Measurements from ENCODE around the gene TMEM269.

The TMEM269 gene

DNA sequence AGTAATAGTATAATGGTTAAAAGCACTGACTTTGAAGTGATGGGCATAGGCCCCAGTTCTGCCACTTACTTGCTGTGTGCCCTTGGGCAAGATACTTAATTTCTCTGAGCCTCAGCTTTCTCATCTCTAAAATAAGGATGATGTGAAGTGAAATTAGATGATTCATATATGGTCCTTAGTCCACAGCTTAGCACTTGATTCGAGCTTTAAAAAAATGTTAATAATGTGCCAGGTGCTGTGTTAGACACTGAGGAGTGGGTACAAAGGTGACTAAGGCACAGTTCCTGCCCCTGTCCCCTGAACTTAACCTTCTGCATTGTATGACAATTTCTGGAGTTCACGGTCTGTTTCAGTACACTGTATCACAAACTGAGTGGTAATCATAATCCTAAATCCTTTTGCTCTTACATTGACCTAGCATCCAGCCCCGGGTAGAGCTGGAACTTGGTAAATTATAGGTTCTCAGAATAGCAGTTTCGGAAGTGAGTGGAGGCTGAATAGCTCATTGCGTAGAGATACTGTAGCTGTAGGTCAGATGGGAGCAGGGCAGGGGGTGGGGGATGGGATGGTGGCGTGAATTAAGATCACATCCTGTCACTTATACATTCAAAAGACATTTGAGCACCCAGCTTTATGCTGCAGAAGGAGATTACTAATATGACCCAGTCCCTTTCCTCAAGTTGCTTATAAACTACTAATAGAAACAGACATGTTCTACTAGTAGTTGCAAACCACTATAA, 63.1 kb downstream of the TMEM269 start:
- peak overlapping the region; percentile 87 for H3K4me3 ChIP-seq (ENCODE audit: low read depth, low read length)
- no peak for DNase-seq (ENCODE audit: low read depth)
- no peak for TF ChIP-seq MYC (IDR thresholded peaks at IDR 0.05; ENCODE audit: low read depth, low read length)
- TF ChIP-seq, protein P1, sequence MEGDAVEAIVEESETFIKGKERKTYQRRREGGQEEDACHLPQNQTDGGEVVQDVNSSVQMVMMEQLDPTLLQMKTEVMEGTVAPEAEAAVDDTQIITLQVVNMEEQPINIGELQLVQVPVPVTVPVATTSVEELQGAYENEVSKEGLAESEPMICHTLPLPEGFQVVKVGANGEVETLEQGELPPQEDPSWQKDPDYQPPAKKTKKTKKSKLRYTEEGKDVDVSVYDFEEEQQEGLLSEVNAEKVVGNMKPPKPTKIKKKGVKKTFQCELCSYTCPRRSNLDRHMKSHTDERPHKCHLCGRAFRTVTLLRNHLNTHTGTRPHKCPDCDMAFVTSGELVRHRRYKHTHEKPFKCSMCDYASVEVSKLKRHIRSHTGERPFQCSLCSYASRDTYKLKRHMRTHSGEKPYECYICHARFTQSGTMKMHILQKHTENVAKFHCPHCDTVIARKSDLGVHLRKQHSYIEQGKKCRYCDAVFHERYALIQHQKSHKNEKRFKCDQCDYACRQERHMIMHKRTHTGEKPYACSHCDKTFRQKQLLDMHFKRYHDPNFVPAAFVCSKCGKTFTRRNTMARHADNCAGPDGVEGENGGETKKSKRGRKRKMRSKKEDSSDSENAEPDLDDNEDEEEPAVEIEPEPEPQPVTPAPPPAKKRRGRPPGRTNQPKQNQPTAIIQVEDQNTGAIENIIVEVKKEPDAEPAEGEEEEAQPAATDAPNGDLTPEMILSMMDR (IDR thresholded peaks at IDR 0.05; ENCODE audit: low read depth, low read length) = no peak
- no peak for TF ChIP-seq POLR2A (IDR thresholded peaks at IDR 0.05; ENCODE audit: extremely low read depth, insufficient read length)
- TF ChIP-seq, protein P2, sequence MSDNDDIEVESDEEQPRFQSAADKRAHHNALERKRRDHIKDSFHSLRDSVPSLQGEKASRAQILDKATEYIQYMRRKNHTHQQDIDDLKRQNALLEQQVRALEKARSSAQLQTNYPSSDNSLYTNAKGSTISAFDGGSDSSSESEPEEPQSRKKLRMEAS (IDR thresholded peaks at IDR 0.05; ENCODE audit: low read depth, low read length) = no peak

DNA sequence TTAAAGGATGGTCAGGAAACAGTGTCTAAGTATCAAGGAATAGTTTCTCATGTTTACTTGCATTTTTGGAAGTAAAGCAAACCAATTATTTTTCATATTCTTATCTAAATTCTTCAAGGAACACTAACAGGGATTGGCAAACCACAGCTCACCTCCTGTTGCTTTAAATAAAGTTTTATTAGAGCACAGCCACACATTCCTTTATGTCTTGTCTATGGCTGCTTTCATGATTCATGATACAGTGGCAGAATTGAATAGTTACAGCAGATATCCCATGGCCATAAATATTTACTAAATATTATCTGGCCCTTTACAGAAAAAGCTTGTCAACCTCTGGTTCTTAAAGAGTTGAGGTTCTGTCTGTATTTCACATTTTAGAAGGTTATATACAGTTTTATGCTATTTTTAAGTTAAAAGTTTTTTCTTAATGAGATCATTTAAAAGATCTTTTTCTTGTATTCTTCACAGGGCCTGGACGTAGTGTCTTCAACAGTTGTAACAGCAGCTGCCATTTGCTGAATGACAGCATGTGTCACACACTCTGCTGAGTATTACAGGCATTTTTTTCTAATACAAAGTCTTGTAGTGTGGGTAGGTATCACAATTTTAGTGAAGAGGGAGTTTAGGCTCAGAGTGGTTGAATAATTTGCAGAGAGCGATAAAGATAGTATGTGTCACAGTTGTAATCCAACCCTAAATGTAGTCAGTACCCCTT, 64.2 kb downstream of the TMEM269 start:
- no peak overlapping the region for H3K4me3 ChIP-seq (ENCODE audit: low read depth, low read length)
- no peak for DNase-seq (ENCODE audit: low read depth)
- TF ChIP-seq, protein P2 (IDR thresholded peaks at IDR 0.05; ENCODE audit: low read depth, low read length) = no peak
- TF ChIP-seq MYC (IDR thresholded peaks at IDR 0.05; ENCODE audit: low read depth, low read length) (no peak), POLR2A (IDR thresholded peaks at IDR 0.05; ENCODE audit: extremely low read depth, insufficient read length) (no peak)
- TF ChIP-seq, protein P1 (IDR thresholded peaks at IDR 0.05; ENCODE audit: low read depth, low read length) = no peak

DNA sequence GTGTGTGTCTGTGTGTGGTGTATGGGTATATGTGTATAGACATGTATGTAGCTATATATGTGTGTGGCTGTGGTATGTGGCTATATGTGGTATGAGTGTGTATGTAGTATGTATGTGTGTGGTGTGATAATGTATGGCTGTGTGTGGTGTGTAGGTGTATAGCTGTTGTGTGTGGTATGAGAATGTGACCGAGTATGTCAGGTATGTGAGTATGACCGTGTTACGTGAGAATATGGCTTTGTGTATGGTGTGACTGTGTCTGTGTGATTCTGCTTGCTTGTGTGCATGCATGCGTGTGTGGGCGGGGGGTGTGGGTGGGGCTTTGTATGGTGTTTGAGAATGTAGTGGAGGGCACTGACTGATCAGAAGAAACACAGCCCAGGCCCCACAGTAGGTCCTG, 65.2 kb downstream of the TMEM269 start:
- no peak for DNase-seq (ENCODE audit: low read depth)
- H3K4me3 ChIP-seq (ENCODE audit: low read depth, low read length) = no peak overlapping the region
- TF ChIP-seq MYC (IDR thresholded peaks at IDR 0.05; ENCODE audit: low read depth, low read length) (no peak), POLR2A (IDR thresholded peaks at IDR 0.05; ENCODE audit: extremely low read depth, insufficient read length) (no peak)
- TF ChIP-seq, protein P2 (IDR thresholded peaks at IDR 0.05; ENCODE audit: low read depth, low read length) = no peak
- TF ChIP-seq, protein P1 (IDR thresholded peaks at IDR 0.05; ENCODE audit: low read depth, low read length) = no peak

Data from NB4 (cell line).